A673 (cell line): ENCODE measurements around the gene WNT5A.

Experiments
- EZH2 ChIP-seq: fragments of 200-600 bp; sonication (generic); IDR thresholded peaks from 2 replicates; pipeline ENCODE4 v1.6.1; 2017; ENCODE audit warnings: borderline replicate concordance, low read depth, mild to moderate bottlenecking, mixed read lengths, antibody characterized with exemption, low read length; ENCODE audit not compliant: poor library complexity, severe bottlenecking
- TF ChIP-seq, protein P1 (sequence below): fragments of 300-800, 200-600 bp; sonication (generic); conservative IDR thresholded peaks from 2 replicates; pipeline ENCODE4 v1.5.1; 2017; ENCODE audit warnings: low read depth, mild to moderate bottlenecking, antibody characterized with exemption, low read length, moderate library complexity, mixed read lengths

DNA sequence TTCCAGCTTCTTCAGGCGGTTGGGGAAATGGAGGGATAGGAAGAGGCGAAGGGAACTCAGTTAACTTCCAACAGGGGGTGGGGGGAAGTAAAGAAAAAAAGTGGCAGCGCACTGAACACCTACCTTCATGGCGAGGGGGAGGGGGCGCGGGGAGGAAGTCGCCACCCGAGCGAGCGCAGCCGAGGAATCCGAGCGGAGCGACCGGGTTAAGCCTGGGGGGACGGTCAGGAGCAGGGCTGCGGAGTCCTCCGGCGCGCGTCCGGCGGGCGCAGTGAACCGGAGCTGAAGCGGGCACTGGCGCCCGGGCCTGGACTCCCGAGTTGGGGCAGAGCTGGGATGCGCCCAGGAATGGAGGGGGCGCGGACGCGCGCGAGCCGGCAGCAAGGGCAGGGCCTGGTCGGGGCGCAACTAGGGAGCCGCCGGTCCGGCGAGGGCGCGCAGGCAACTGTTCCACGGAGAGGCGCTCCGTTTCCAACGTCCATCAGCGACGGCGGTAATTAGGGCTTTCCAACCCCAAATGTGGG, at the start of gene WNT5A:
- TF ChIP-seq, protein P1, sequence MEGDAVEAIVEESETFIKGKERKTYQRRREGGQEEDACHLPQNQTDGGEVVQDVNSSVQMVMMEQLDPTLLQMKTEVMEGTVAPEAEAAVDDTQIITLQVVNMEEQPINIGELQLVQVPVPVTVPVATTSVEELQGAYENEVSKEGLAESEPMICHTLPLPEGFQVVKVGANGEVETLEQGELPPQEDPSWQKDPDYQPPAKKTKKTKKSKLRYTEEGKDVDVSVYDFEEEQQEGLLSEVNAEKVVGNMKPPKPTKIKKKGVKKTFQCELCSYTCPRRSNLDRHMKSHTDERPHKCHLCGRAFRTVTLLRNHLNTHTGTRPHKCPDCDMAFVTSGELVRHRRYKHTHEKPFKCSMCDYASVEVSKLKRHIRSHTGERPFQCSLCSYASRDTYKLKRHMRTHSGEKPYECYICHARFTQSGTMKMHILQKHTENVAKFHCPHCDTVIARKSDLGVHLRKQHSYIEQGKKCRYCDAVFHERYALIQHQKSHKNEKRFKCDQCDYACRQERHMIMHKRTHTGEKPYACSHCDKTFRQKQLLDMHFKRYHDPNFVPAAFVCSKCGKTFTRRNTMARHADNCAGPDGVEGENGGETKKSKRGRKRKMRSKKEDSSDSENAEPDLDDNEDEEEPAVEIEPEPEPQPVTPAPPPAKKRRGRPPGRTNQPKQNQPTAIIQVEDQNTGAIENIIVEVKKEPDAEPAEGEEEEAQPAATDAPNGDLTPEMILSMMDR: no peak
- TF ChIP-seq EZH2: no peak
